DND-41 (cell line): ENCODE data around the gene HDX.

Experiments
- ATAC-seq: fragments of 200-7000 bp; cut with Tn5 transposase; 3 replicates; pipeline ENCODE4 v1.9.1; 2021; ENCODE audit warnings: low read depth; ENCODE audit not compliant: insufficient read depth
- DNase-seq: peaks from one replicate; pipeline ENCODE4 v3.0.0-alpha.2; 2020
- H2AFZ ChIP-seq: 2 replicates; pipeline ENCODE4 v1.6.0; 2012; ENCODE audit warnings: low read depth, low read length
- H3K27ac ChIP-seq: 2 replicates; pipeline ENCODE4 v1.5.1; 2012; ENCODE audit warnings: low read length, inconsistent platforms
- H3K27me3 ChIP-seq: fragments of 200-600 bp; sonication (generic); 2 replicates; pipeline ENCODE4 v1.6.0; 2012; ENCODE audit warnings: low read length, mild to moderate bottlenecking, inconsistent platforms; ENCODE audit not compliant: insufficient read depth, poor library complexity
- H3K36me3 ChIP-seq: 2 replicates; pipeline ENCODE4 v1.5.1; 2012; ENCODE audit warnings: low read length, inconsistent platforms; ENCODE audit not compliant: insufficient read depth
- H3K4me1 ChIP-seq: 2 replicates; pipeline ENCODE4 v1.5.1; 2012; ENCODE audit warnings: mild to moderate bottlenecking, low read length; ENCODE audit not compliant: insufficient read depth
- H3K4me2 ChIP-seq: 2 replicates; pipeline ENCODE4 v1.6.0; 2012; ENCODE audit warnings: mild to moderate bottlenecking, moderate library complexity, low read length, inconsistent platforms; ENCODE audit not compliant: insufficient read depth
- H3K4me3 ChIP-seq, 2 experiments: fragments of 200-600 bp in 1 of 2; shearing (Covaris generic) in 1 of 2; 2 replicates each; pipeline ENCODE4 v1.5.1; 2012 to 2016; ENCODE audit warnings: inconsistent platforms in 2 of 2, low read length in 2 of 2, mild to moderate bottlenecking in 2 of 2, low read depth in 1 of 2, moderate library complexity in 1 of 2
- H3K79me2 ChIP-seq: 2 replicates; pipeline ENCODE4 v1.6.0; 2012; ENCODE audit warnings: low read length, inconsistent platforms; ENCODE audit not compliant: insufficient read depth
- H3K9ac ChIP-seq: 2 replicates; pipeline ENCODE4 v1.6.0; 2012; ENCODE audit warnings: low read depth, mild to moderate bottlenecking, inconsistent platforms, low read length, moderate library complexity
- H3K9me3 ChIP-seq: 2 replicates; pipeline ENCODE4 v1.5.1; 2012; ENCODE audit warnings: low read length, moderate library complexity, mild to moderate bottlenecking, inconsistent platforms; ENCODE audit not compliant: insufficient read depth, severe bottlenecking
- H4K20me1 ChIP-seq: 2 replicates; pipeline ENCODE4 v1.6.0; 2012; ENCODE audit warnings: low read length; ENCODE audit not compliant: insufficient read depth
- CTCF ChIP-seq: IDR thresholded peaks from 2 replicates; pipeline ENCODE4 v1.5.1; 2012; ENCODE audit warnings: borderline replicate concordance, low read length, moderate library complexity, mild to moderate bottlenecking; ENCODE audit not compliant: poor library complexity, severe bottlenecking; ENCODE audit errors: extremely low read depth
- EZH2 ChIP-seq: IDR thresholded peaks from 3 replicates; pipeline ENCODE4 v1.6.1; 2012; ENCODE audit warnings: borderline replicate concordance, low read depth, mild to moderate bottlenecking, moderate library complexity, low read length, inconsistent platforms; ENCODE audit not compliant: severe bottlenecking

The HDX gene

GRCh38 chrX:84363663-84364062 is 138.6 kb downstream of the HDX start:
- Histone ChIP-seq H3K9ac (no peak overlapping the region), H3K9me3 (no peaks in the 10 kb centered on the region), H3K36me3 (no peaks in the 10 kb centered on the region), H2AFZ (no peak overlapping the region), H3K4me1 (no peaks in the 10 kb centered on the region), H3K27me3 (no peaks in the 10 kb centered on the region), H3K27ac (no peak overlapping the region), H3K4me2 (no peak overlapping the region), H4K20me1 (no peaks in the 10 kb centered on the region), H3K79me2 (no peaks in the 10 kb centered on the region), H3K4me3 (no peak overlapping the region)
- ATAC-seq (no peak), DNase-seq (no peak)
- no peak for TF ChIP-seq EZH2
- no peak for TF ChIP-seq CTCF

GRCh38 chrX:84363051-84363450 is 139.2 kb downstream of the HDX start:
- Histone ChIP-seq H3K9me3 (no peaks in the 10 kb centered on the region), H3K4me2 (no peak overlapping the region), H3K4me3 (no peak overlapping the region), H3K4me1 (no peaks in the 10 kb centered on the region), H4K20me1 (no peaks in the 10 kb centered on the region), H3K36me3 (no peaks in the 10 kb centered on the region), H3K27ac (no peak overlapping the region), H3K9ac (no peak overlapping the region), H3K79me2 (no peaks in the 10 kb centered on the region), H2AFZ (no peak overlapping the region), H3K27me3 (no peaks in the 10 kb centered on the region)
- TF ChIP-seq CTCF (no peak), EZH2 (no peak)
- no peak for ATAC-seq
- no peak for DNase-seq

- Histone ChIP-seq H3K4me3 (no peak overlapping the region), H4K20me1 (no peaks in the 10 kb centered on the region), H3K79me2 (no peaks in the 10 kb centered on the region), H3K4me2 (no peak overlapping the region), H3K9ac (no peak overlapping the region), H3K27ac (no peak overlapping the region), H3K36me3 (no peaks in the 10 kb centered on the region), H3K27me3 (no peaks in the 10 kb centered on the region), H3K4me1 (no peaks in the 10 kb centered on the region), H3K9me3 (no peaks in the 10 kb centered on the region), H2AFZ (no peak overlapping the region)
- no peak for DNase-seq
- no peak for TF ChIP-seq EZH2
- no peak for TF ChIP-seq CTCF
- ATAC-seq: no peak
These were observed 139.9 kb downstream of the HDX start for GRCh38 chrX:84362184-84362838.
